SK-N-SH (cell line): ENCODE results near the gene RARRES1. TPM values are rescaled to one million over a fixed set of nuclear protein-coding genes. Genes with fewer than 3 reads are reported as not detected.

Experiments used
- CTCF ChIA-PET: fragments of 300-600, 350-600 bp; formaldehyde crosslinking; extraction: SDS; loops from one replicate; lab custom pipeline; 2021; lab: Yijun Ruan, JAX
- POLR2A ChIA-PET: fragments of 350-600 bp; sonication (Branson Sonifier 250); formaldehyde crosslinking; extraction: SDS; loops from one replicate; lab custom pipeline; 2020; ENCODE audit warnings: antibody characterized with exemption, inconsistent platforms; lab: Yijun Ruan, JAX
- DNase-seq: peaks from one replicate; pipeline ENCODE4 v3.0.0; 2012
- H2AFZ ChIP-seq: fragments of 200-600 bp; sonication (generic); 2 replicates; pipeline ENCODE4 v1.8.1; 2016; ENCODE audit warnings: antibody characterized with exemption, mild to moderate bottlenecking, low read depth
- H3F3A ChIP-seq: fragments of 200-600 bp; sonication (generic); replicated peaks from 2 replicates; pipeline ENCODE3; 2016; ENCODE audit warnings: antibody characterized with exemption, mild to moderate bottlenecking; ENCODE audit not compliant: insufficient read depth
- H3K27ac ChIP-seq, 2 experiments: fragments of 200-500 bp in 1 of 2; fragments of 200-600 bp in 1 of 2; sonication (Bioruptor generic) in 1 of 2; sonication (generic), shearing (Covaris generic) in 1 of 2; 2 replicates each; pipeline versions ENCODE4 v1.5.1 to v1.6.1; 2014 to 2016; ENCODE audit warnings: low read depth in 2 of 2, inconsistent platforms in 1 of 2, low read length in 1 of 2, mild to moderate bottlenecking in 1 of 2, mixed read lengths in 1 of 2
- H3K27me3 ChIP-seq: fragments of 200-600 bp; sonication (generic), shearing (Covaris generic); 2 replicates; pipeline ENCODE4 v1.6.1; 2016; ENCODE audit warnings: mixed run types; ENCODE audit not compliant: insufficient read depth
- H3K36me3 ChIP-seq, 2 experiments: fragments of 200-500 bp in 1 of 2; fragments of 200-600 bp in 1 of 2; sonication (Bioruptor generic) in 1 of 2; sonication (generic) in 1 of 2; replicated peaks in 1 of 2; 2 replicates each; pipeline versions ENCODE3 to v1.5.1; 2014 to 2016; ENCODE audit warnings: low read length in 1 of 2, mild to moderate bottlenecking in 1 of 2; ENCODE audit not compliant: insufficient read depth in 2 of 2, control insufficient read depth in 1 of 2
- H3K4me1 ChIP-seq, 2 experiments: fragments of 200-500 bp in 1 of 2; fragments of 200-600 bp in 1 of 2; sonication (Bioruptor generic) in 1 of 2; sonication (generic), shearing (Covaris generic) in 1 of 2; 2 replicates each; pipeline versions ENCODE4 v1.5.1 to v1.6.1; 2014 to 2016; ENCODE audit warnings: low read depth in 1 of 2, low read length in 1 of 2, mixed run types in 1 of 2; ENCODE audit not compliant: insufficient read depth in 2 of 2, control insufficient read depth in 1 of 2
- H3K4me2 ChIP-seq: fragments of 200-600 bp; sonication (generic), shearing (Covaris generic); 2 replicates; pipeline ENCODE4 v1.6.1; 2017; ENCODE audit warnings: mixed run types
- H3K4me3 ChIP-seq, 2 experiments: fragments of 200-500 bp in 1 of 2; fragments of 200-600 bp in 1 of 2; sonication (Bioruptor generic) in 1 of 2; sonication (generic), shearing (Covaris generic) in 1 of 2; 2 replicates each; pipeline versions ENCODE4 v1.5.1 to v1.8.1; 2014 to 2016; ENCODE audit warnings: low read depth in 2 of 2, inconsistent platforms in 1 of 2, low read length in 1 of 2, mild to moderate bottlenecking in 1 of 2, mixed read lengths in 1 of 2, moderate library complexity in 1 of 2
- H3K79me2 ChIP-seq: fragments of 200-600 bp; sonication (generic); 2 replicates; pipeline ENCODE4 v1.8.1; 2017; ENCODE audit warnings: mild to moderate bottlenecking; ENCODE audit not compliant: insufficient read depth
- H3K9ac ChIP-seq: fragments of 200-600 bp; sonication (generic); 2 replicates; pipeline ENCODE4 v1.6.1; 2017; ENCODE audit warnings: mixed run types
- H3K9me2 ChIP-seq: fragments of 200-600 bp; sonication (generic); 2 replicates; pipeline ENCODE4 v1.6.1; 2017; ENCODE audit warnings: mixed run types
- H3K9me3 ChIP-seq: fragments of 200-600 bp; sonication (generic); 2 replicates; pipeline ENCODE4 v1.6.1; 2017; ENCODE audit warnings: mixed run types, mild to moderate bottlenecking, moderate library complexity
- H4K20me1 ChIP-seq: fragments of 200-600 bp; sonication (generic); 2 replicates; pipeline ENCODE4 v1.6.1; 2017; ENCODE audit warnings: mild to moderate bottlenecking, mixed run types; ENCODE audit not compliant: insufficient read depth
- GABPA ChIP-seq: IDR thresholded peaks from 2 replicates; pipeline ENCODE4 v1.4.0; 2012; ENCODE audit warnings: low read depth, mild to moderate bottlenecking
- JUND ChIP-seq: IDR thresholded peaks from 2 replicates; pipeline ENCODE4 v1.4.0; 2012
- NRF1 ChIP-seq: IDR thresholded peaks from 2 replicates; pipeline ENCODE4 v1.6.1; 2012; ENCODE audit warnings: low read depth, mild to moderate bottlenecking, low read length
- RAD21 ChIP-seq: IDR thresholded peaks from 2 replicates; pipeline ENCODE4 v1.6.1; 2012; ENCODE audit warnings: mild to moderate bottlenecking, low read length
- TAF1 ChIP-seq: IDR thresholded peaks from 2 replicates; pipeline ENCODE4 v1.6.1; 2012; ENCODE audit warnings: low read depth, mild to moderate bottlenecking, low read length, moderate library complexity, borderline replicate concordance
- WGBS: methylation state at CpG from one replicate; pipeline ENCODE4 v1.1.6; 2017; ENCODE audit warnings: low lambda C conversion rate; 5-methylcytosine and 5-hydroxymethylcytosine counted together
- polyA plus RNA-seq, 3 experiments: library from polyadenylated mRNA; depleted of rRNA; stranded (reverse); fragments of >200 nt; gene quantifications; 2 replicates each; pipeline ENCODE4 v1.2.3, GENCODE V29; 2012
- TF ChIP-seq, protein P1 (sequence below): fragments of 200-600 bp; sonication (generic); IDR thresholded peaks from 2 replicates; pipeline ENCODE4 v1.6.1; 2017; ENCODE audit warnings: antibody characterized with exemption, mild to moderate bottlenecking, moderate library complexity
- TF ChIP-seq, protein P2 (sequence below): fragments of 150-350 bp; IDR thresholded peaks from 2 replicates; pipeline ENCODE4 v1.6.1; 2017; ENCODE audit warnings: antibody characterized with exemption, low read length, low read depth, borderline replicate concordance

RARRES1 gene
- polyA plus RNA-seq, 1 of the 3 experiments (the other 2 are of a cell fraction), result 0.15 TPM

DNA sequence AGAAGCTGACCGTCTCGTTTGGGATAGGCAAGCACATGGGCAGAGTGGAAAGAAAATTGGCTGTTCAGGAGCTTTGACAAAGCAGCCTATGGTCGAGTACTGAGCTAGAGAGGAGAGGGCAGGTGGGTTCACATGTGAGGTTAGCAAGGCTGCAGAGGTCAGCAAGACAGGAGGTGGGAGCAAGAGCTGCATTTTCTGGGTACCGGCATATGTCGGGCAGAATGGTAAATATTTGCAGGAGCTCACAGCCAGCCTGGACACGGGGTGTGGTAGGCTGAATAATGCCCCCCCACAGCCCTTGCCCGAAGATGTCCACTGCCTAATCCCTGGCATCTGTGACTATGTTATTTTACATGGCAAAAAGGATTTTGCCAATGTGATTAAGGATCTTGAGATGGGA is 8.3 kb downstream of the RARRES1 start:
- H3K36me3 ChIP-seq, result peaks cover 0 to 3% of the 10 kb centered on the region in 2 experiments
- H3K4me2 ChIP-seq, result peak overlapping the region; percentile 66; the same call in 1 of the 2 replicates
- no peak for TF ChIP-seq GABPA
- no peaks in the 10 kb centered on the region for H4K20me1 ChIP-seq
- H3K9me3 ChIP-seq, result no peaks in the 10 kb centered on the region
- peaks cover 30% of the 10 kb centered on the region for H3F3A ChIP-seq
- peaks cover 11 to 20% of the 10 kb centered on the region in 2 experiments; a peak in 3 of 4 replicates for H3K4me1 ChIP-seq
- no peaks in the 10 kb centered on the region for H3K9me2 ChIP-seq
- POLR2A ChIA-PET, result no interaction called here
- CTCF ChIA-PET, result interaction anchor here (0.7 to 1.5 kb wide), 4 partner anchors 64 to 78 kb away, joined by 3 to 9 read pairs (median 6); partner anchors contain the start of gene MFSD1
- H3K9ac ChIP-seq, result no peak overlapping the region
- no peak overlapping the region for H2AFZ ChIP-seq
- H3K4me3 ChIP-seq, result no peak overlapping the region
- no peaks in the 10 kb centered on the region for H3K79me2 ChIP-seq
- peak overlapping the region in 1 of 2 experiments; percentile 80; a peak in 1 of 4 replicates for H3K27ac ChIP-seq
- DNase-seq, result no peak
- 84% methylated on average over 7 of the region's 7 CpGs for WGBS
- no peaks in the 10 kb centered on the region for H3K27me3 ChIP-seq

DNA sequence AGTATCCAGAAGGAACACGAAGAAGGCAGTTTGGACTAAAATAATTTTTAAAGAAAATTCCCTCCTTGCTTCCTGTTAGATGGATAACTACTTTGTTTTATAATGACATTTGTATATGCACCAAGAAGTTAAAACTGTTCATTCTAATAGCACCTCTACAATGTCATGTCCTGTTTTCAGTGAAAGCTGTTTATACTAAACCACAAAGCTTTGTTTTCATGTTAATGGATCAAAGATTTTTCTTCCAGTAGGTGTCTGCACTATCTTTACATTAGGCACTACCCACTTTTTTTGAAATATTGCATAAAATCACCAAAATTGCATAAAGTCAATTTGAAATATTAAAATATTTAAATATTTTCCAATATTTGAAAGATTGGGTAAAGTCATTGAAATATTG is 10.1 kb downstream of the RARRES1 start:
- CTCF ChIA-PET, result interaction anchor here (1.8 kb wide), 1 partner anchor 67 kb away, joined by 4 read pairs; no protein-coding TSS in a partner anchor
- H4K20me1 ChIP-seq, result no peaks in the 10 kb centered on the region
- no peaks in the 10 kb centered on the region for H3K9me2 ChIP-seq
- H3K36me3 ChIP-seq, result peaks cover 0 to 3% of the 10 kb centered on the region in 2 experiments
- no peaks in the 10 kb centered on the region for H3K79me2 ChIP-seq
- no peaks in the 10 kb centered on the region for H3K27me3 ChIP-seq
- no peaks in the 10 kb centered on the region for H3K9me3 ChIP-seq
- no peak overlapping the region for H3K4me2 ChIP-seq
- TF ChIP-seq, protein P1, sequence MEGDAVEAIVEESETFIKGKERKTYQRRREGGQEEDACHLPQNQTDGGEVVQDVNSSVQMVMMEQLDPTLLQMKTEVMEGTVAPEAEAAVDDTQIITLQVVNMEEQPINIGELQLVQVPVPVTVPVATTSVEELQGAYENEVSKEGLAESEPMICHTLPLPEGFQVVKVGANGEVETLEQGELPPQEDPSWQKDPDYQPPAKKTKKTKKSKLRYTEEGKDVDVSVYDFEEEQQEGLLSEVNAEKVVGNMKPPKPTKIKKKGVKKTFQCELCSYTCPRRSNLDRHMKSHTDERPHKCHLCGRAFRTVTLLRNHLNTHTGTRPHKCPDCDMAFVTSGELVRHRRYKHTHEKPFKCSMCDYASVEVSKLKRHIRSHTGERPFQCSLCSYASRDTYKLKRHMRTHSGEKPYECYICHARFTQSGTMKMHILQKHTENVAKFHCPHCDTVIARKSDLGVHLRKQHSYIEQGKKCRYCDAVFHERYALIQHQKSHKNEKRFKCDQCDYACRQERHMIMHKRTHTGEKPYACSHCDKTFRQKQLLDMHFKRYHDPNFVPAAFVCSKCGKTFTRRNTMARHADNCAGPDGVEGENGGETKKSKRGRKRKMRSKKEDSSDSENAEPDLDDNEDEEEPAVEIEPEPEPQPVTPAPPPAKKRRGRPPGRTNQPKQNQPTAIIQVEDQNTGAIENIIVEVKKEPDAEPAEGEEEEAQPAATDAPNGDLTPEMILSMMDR, result no peak
- TF ChIP-seq, protein P2, sequence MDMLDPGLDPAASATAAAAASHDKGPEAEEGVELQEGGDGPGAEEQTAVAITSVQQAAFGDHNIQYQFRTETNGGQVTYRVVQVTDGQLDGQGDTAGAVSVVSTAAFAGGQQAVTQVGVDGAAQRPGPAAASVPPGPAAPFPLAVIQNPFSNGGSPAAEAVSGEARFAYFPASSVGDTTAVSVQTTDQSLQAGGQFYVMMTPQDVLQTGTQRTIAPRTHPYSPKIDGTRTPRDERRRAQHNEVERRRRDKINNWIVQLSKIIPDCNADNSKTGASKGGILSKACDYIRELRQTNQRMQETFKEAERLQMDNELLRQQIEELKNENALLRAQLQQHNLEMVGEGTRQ, result no peak
- TF ChIP-seq JUND (no peak), NRF1 (no peak), RAD21 (no peak), TAF1 (no peak)
- H3K4me1 ChIP-seq, result peaks cover 17 to 36% of the 10 kb centered on the region in 2 experiments; a peak in 3 of 4 replicates
- no peak overlapping the region for H3K4me3 ChIP-seq
- peaks cover 32% of the 10 kb centered on the region for H3F3A ChIP-seq
- no peak overlapping the region for H3K9ac ChIP-seq
- H2AFZ ChIP-seq, result no peak overlapping the region
- peak overlapping the region in 1 of 2 experiments; percentile 80; a peak in 2 of 4 replicates for H3K27ac ChIP-seq
- no peak for DNase-seq
- POLR2A ChIA-PET, result no interaction called here
- WGBS, result 89% methylated on average over 1 of the region's 1 CpG
